ENCODE data around the gene SIVA1. TPM values are rescaled to one million over a fixed set of nuclear protein-coding genes. Genes with fewer than 3 reads are reported as not detected.

SIVA1 gene
- total RNA-seq, 1 donor from 2014 or later, result 52.3 TPM

GRCh38 chr14:104800015-104800770 is 47.2 kb downstream of the SIVA1 start:
- DNase-seq (ENCODE audit: extremely low spot score, unreplicated experiment), result no peak
- Mint-ChIP-seq H3K36me3 (ENCODE audit: unreplicated experiment) (no peaks in the 10 kb centered on the region), H3K4me3 (ENCODE audit: unreplicated experiment) (peak overlapping the region; percentile 55), H3K27ac (ENCODE audit: unreplicated experiment) (peak overlapping the region; percentile 63), H3K27me3 (ENCODE audit: unreplicated experiment) (no peaks in the 10 kb centered on the region), H3K4me1 (ENCODE audit: unreplicated experiment) (peaks cover 40% of the 10 kb centered on the region), H3K9me3 (ENCODE audit: unreplicated experiment) (no peaks in the 10 kb centered on the region)
- peak; percentile 38 for TF ChIP-seq CTCF (IDR thresholded peaks at IDR 0.05)

- no peak for DNase-seq (ENCODE audit: extremely low spot score, unreplicated experiment)
- Mint-ChIP-seq H3K27me3 (ENCODE audit: unreplicated experiment) (no peaks in the 10 kb centered on the region), H3K4me1 (ENCODE audit: unreplicated experiment) (peaks cover 46% of the 10 kb centered on the region), H3K4me3 (ENCODE audit: unreplicated experiment) (peak within 1 kb of the TSS; percentile 81), H3K36me3 (ENCODE audit: unreplicated experiment) (no peaks in the 10 kb centered on the region), H3K9me3 (ENCODE audit: unreplicated experiment) (no peaks in the 10 kb centered on the region), H3K27ac (ENCODE audit: unreplicated experiment) (peak within 1 kb of the TSS; percentile 63)
- TF ChIP-seq CTCF (IDR thresholded peaks at IDR 0.05), result no peak
These were observed 48.0 kb downstream of the SIVA1 start, which contains the start of gene ZBTB42 for GRCh38 chr14:104800771-104801519. Gene ZBTB42, plus strand, starts transcription at chr14:104801101. Its CDS starts 97 bp downstream, at chr14:104801198.

- peaks cover 45% of the 10 kb centered on the region for H3K4me1 Mint-ChIP-seq (ENCODE audit: unreplicated experiment)
- TF ChIP-seq CTCF (IDR thresholded peaks at IDR 0.05), result no peak
- no peak for DNase-seq (ENCODE audit: extremely low spot score, unreplicated experiment)
- H3K36me3 Mint-ChIP-seq (ENCODE audit: unreplicated experiment), result no peaks in the 10 kb centered on the region
- no peaks in the 10 kb centered on the region for H3K9me3 Mint-ChIP-seq (ENCODE audit: unreplicated experiment)
- H3K27ac Mint-ChIP-seq (ENCODE audit: unreplicated experiment), result no peak overlapping the region
- no peaks in the 10 kb centered on the region for H3K27me3 Mint-ChIP-seq (ENCODE audit: unreplicated experiment)
- H3K4me3 Mint-ChIP-seq (ENCODE audit: unreplicated experiment), result peak overlapping the region; percentile 81
These were observed 48.8 kb downstream of the SIVA1 start for GRCh38 chr14:104801520-104802393.

- Mint-ChIP-seq H3K36me3 (ENCODE audit: unreplicated experiment) (no peaks in the 10 kb centered on the region), H3K27me3 (ENCODE audit: unreplicated experiment) (no peaks in the 10 kb centered on the region), H3K4me1 (ENCODE audit: unreplicated experiment) (peaks cover 42% of the 10 kb centered on the region), H3K27ac (ENCODE audit: unreplicated experiment) (no peak overlapping the region), H3K9me3 (ENCODE audit: unreplicated experiment) (no peaks in the 10 kb centered on the region), H3K4me3 (ENCODE audit: unreplicated experiment) (peak overlapping the region; percentile 53)
- no peak for TF ChIP-seq CTCF (IDR thresholded peaks at IDR 0.05)
- no peak for DNase-seq (ENCODE audit: extremely low spot score, unreplicated experiment)
These were observed 49.6 kb downstream of the SIVA1 start for GRCh38 chr14:104802394-104803184.

Data from osteocyte (in vitro differentiated cells).